Osteoblast (primary cell): ENCODE data around the gene VENTX. TPM values are rescaled to one million over a fixed set of nuclear protein-coding genes. Genes with fewer than 3 reads are reported as not detected.

Experiments used
- DNase-seq: peaks from one replicate; pipeline ENCODE4 v3.0.0; 2011; ENCODE audit warnings: low spot score, mixed read lengths; ENCODE audit not compliant: insufficient read length; ENCODE audit errors: missing footprints
- H2AFZ ChIP-seq: 2 replicates; pipeline ENCODE4 v1.6.0; 2011; ENCODE audit warnings: mild to moderate bottlenecking, low read length
- H3K27ac ChIP-seq: 2 replicates; pipeline ENCODE4 v1.5.1; 2011; ENCODE audit warnings: mild to moderate bottlenecking, low read depth, low read length, moderate library complexity
- H3K27me3 ChIP-seq: 2 replicates; pipeline ENCODE4 v1.6.0; 2012; ENCODE audit warnings: mild to moderate bottlenecking, control low read depth, inconsistent platforms, low read length, moderate library complexity; ENCODE audit not compliant: insufficient read depth
- H3K36me3 ChIP-seq: 2 replicates; pipeline ENCODE4 v1.5.1; 2011; ENCODE audit warnings: mild to moderate bottlenecking, low read length, control low read depth, moderate library complexity; ENCODE audit not compliant: insufficient read depth
- H3K4me1 ChIP-seq: 2 replicates; pipeline ENCODE4 v1.5.1; 2011; ENCODE audit warnings: mild to moderate bottlenecking, low read length, control low read depth, moderate library complexity; ENCODE audit not compliant: insufficient read depth
- H3K4me2 ChIP-seq: 2 replicates; pipeline ENCODE4 v1.6.0; 2011; ENCODE audit warnings: mild to moderate bottlenecking, low read length; ENCODE audit not compliant: insufficient read depth
- H3K4me3 ChIP-seq: fragments of 200-600 bp; sonication (generic); 3 replicates; pipeline ENCODE4 v1.5.1; 2012; ENCODE audit warnings: mild to moderate bottlenecking, low read length, inconsistent platforms; ENCODE audit not compliant: insufficient read depth
- H3K79me2 ChIP-seq: 2 replicates; pipeline ENCODE4 v1.6.0; 2012; ENCODE audit warnings: mild to moderate bottlenecking, low read length, control low read depth, inconsistent platforms; ENCODE audit not compliant: insufficient read depth
- H3K9me3 ChIP-seq: 2 replicates; pipeline ENCODE4 v1.5.1; 2011; ENCODE audit warnings: low read depth, low read length, control low read depth
- H4K20me1 ChIP-seq: 2 replicates; pipeline ENCODE4 v1.6.0; 2012; ENCODE audit warnings: mild to moderate bottlenecking, low read length, control low read depth; ENCODE audit not compliant: insufficient read depth
- CTCF ChIP-seq: IDR thresholded peaks from 2 replicates; pipeline ENCODE4 v1.5.1; 2011; ENCODE audit warnings: mild to moderate bottlenecking, low read depth, low read length, moderate library complexity; ENCODE audit errors: extremely low read depth
- total RNA-seq: library from RNA; depleted of rRNA; stranded (reverse); fragments of >200 nt; gene quantifications from 2 replicates; pipeline ENCODE4 v1.2.3, GENCODE V29; 2012

Gene VENTX
- total RNA-seq, 1 donor, result not detected

- peaks cover 23% of the 10 kb centered on the region for H3K4me1 ChIP-seq
- no peaks in the 10 kb centered on the region for H3K36me3 ChIP-seq
- no peaks in the 10 kb centered on the region for H3K9me3 ChIP-seq
- H3K4me3 ChIP-seq, result no peak overlapping the region
- H4K20me1 ChIP-seq, result peaks cover 3% of the 10 kb centered on the region
- no peaks in the 10 kb centered on the region for H3K79me2 ChIP-seq
- H2AFZ ChIP-seq, result no peak overlapping the region
- peaks cover 7% of the 10 kb centered on the region for H3K27me3 ChIP-seq
- no peak overlapping the region for H3K4me2 ChIP-seq
- no peak for DNase-seq
- TF ChIP-seq CTCF, result no peak
- H3K27ac ChIP-seq, result peak overlapping the region; percentile 78
These were observed 20.6 kb downstream of the VENTX start for GRCh38 chr10:133258066-133258817.

- Histone ChIP-seq H3K27me3 (peaks cover 7% of the 10 kb centered on the region), H3K36me3 (no peaks in the 10 kb centered on the region), H3K79me2 (no peaks in the 10 kb centered on the region), H2AFZ (peak overlapping the region; percentile 16), H3K4me1 (peaks cover 23% of the 10 kb centered on the region), H3K9me3 (no peaks in the 10 kb centered on the region), H3K4me3 (peak overlapping the region; percentile 32), H3K27ac (peak overlapping the region; percentile 78), H3K4me2 (peak overlapping the region; percentile 19), H4K20me1 (peaks cover 3% of the 10 kb centered on the region)
- peak; percentile 100 for DNase-seq
- no peak for TF ChIP-seq CTCF
These were observed 21.4 kb downstream of the VENTX start for GRCh38 chr10:133258818-133259601.

- Histone ChIP-seq H3K4me2 (peak overlapping the region; percentile 19), H3K4me1 (peaks cover 23% of the 10 kb centered on the region), H4K20me1 (peaks cover 3% of the 10 kb centered on the region), H2AFZ (peak overlapping the region; percentile 16), H3K36me3 (no peaks in the 10 kb centered on the region), H3K4me3 (peak overlapping the region; percentile 24), H3K79me2 (no peaks in the 10 kb centered on the region), H3K27ac (peak overlapping the region; percentile 78), H3K27me3 (peaks cover 7% of the 10 kb centered on the region), H3K9me3 (no peaks in the 10 kb centered on the region)
- no peak for DNase-seq
- TF ChIP-seq CTCF, result no peak
These were observed 21.9 kb downstream of the VENTX start for GRCh38 chr10:133259602-133259989.
